IPS DF 19.7 (cell line): ENCODE data around the gene PCDH15.

Source experiments
- DNase-seq: peaks from one replicate; pipeline ENCODE4 v3.0.0-alpha.2; 2013; ENCODE audit warnings: low read depth, low spot score

Gene PCDH15

DNA sequence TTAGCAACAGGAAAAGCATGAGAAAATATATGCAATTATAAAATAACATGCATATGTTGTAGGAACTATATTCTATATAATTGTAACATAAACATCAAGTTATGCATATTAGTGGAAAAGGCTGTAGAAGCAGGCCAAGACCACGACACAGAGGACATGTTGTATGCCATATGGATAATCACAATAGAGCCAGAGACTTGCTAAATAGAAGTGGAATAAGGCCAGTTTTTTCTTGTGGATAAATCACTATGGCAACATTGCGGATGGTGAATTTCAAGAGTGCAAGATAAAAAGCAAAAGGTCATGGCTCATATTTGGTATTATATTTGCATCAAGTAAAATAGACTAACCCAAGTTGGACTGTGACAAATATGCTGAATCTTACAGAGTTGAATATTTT lies 93.0 kb downstream of the PCDH15 start:
- no peak for DNase-seq

DNA sequence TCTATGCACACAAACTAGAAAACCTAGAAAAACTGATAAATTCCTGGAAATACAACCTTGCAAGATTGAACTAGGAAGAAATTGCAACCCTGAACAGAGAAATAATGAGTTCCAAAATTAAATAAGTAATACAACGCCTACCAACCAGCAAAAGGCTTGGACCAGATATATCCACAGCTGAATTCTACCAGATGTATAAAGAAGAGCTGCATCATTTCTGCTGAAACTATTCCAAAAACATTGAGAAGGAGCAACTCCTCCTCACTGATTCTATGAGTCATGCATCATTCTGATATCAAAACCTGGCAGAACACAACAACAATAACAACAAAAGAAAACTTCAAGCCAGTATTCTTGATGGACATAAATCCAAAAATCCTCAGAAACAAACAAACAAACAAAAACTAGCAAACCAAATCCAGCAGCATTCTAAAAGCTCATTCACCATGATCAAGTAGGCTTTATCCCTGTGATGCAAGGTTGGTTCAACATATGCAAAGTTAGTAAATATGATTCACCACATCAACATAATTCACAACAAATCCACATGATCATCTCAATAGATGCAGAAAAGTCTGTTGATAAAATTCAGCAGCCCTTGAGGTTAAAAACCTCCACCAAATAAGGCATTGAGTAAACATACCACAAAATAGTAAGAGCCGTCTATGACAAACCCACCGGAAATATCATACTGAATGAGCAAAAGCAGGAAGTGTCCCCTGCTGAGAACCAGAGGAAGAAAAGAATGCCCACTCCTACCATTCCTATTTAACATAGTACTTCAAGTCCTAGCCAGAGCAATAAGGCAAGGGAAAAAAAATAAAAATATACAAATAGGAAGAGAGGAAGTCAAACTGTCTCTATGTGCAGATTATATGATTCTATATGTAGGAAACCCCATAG lies 98.2 kb downstream of the PCDH15 start:
- peak; percentile 20 for DNase-seq

GRCh38 chr10:54691331-54691730 lies 109.7 kb downstream of the PCDH15 start:
- no peak for DNase-seq

GRCh38 chr10:54682554-54682953 lies 118.5 kb downstream of the PCDH15 start:
- DNase-seq: no peak

DNA sequence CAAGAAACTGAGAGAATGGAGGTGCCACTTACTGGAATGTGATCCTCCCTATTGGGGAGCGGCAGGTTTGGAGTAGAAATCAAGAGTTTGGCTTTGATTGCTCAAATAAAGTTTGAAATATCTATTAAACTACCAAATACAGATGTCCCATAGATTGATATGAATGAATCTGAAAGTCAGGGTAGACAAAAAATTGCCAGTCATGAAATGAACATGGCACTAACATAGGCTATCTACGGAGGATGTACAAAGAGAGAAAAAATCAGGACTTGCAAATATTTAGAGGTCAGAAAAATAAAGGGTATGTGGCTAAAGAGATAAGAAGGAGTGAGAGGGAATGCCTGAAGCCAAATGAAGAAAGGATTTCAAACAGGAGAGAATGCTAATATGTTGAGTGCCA lies 119.9 kb downstream of the PCDH15 start:
- DNase-seq: no peak

DNA sequence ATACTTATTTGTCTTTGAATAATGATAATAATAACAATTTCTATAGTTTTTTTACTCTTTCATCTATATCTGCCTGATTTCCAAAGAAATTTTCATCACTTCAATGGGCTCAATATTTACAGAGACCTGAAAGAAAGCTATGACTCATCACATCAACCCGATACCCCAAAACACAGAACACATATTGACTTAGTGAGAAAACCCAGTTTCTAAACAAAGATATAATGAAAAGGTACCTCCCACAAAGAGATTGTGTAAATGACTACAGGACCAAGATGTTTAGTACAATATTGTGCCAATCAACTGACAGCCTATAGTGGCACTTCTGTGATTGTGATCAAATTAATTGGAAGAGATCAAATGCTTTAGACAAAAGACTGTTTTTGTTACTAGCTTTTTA lies 133.9 kb downstream of the PCDH15 start:
- no peak for DNase-seq

DNA sequence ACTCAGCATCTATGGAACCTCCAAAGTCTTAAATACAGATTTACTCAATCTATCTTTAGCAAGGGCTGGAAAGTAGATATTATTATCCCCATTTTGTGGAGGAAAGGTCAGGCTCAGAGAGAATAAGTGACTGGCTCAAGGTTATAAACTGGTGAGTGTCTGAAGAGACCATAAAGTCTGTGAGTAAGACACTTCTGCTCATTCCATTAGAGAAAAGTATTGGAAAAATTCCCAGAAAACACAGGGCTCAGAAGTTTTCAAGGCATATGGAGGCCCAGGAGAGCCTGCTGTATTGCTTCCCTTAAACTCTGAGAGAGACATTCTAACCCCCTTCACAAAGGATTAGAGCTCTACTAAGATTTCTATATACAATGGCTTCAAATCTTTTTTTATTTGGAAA lies 134.8 kb downstream of the PCDH15 start:
- no peak for DNase-seq

DNA sequence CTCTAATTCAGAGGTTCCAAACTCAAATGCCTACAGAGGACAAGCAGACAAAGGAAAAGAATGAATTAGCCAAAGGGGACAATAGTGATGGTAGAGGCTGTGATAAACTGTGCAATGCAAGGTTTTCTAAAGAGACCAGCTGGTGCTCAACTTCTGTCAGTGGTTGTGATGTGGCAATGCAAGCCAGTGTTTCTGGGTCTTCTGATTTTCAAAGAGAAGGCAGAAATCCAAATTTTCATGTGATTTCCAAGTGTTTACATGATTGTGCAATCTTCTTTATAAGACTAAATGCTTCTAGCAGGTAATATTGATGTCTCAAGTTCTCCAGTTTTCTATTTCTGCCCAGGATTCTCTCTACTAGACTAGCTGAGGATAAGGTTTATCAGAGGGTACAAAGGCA lies 135.9 kb downstream of the PCDH15 start:
- no peak for DNase-seq

DNA sequence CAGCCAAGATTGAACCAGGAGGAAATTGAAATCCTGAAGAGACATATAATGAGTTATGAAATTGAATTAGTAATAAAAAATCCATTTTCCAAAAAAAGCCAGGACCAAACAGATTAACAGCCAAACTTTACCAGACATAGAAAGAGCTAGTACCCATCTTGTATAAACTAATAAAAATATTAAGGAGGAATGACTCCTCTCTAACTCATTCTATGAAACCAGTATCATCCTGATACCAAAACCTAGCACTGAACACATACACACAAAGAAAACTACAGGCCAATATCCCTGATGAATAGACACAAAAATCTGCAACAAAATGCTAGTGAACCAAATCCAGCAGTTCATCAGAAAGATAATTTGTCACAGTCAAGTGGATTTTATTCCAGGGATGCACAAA lies 140.6 kb downstream of the PCDH15 start:
- no peak for DNase-seq

- DNase-seq: no peak
Measured at GRCh38 chr10:54656643-54657042, 144.4 kb downstream of the PCDH15 start.

DNA sequence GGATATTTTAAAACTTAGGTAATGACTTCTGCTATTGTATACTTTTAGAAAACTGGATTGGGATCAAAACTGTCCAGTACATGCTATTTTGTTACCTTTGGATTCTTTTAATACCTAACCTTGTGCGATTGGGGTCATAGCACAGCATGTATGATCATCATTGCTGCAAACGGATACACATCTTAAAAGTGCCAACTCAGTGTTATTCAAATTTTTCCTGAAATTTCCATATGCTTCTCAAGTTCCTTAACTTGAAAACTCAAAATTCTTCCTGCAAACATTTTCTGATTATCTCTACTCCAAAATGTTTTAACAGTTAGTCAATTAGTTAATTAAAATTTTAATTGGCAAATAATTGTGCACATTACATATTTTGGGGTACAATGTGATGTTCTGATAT lies 147.5 kb downstream of the PCDH15 start:
- DNase-seq: no peak

- DNase-seq: no peak
Measured at GRCh38 chr10:54650547-54650946, 150.5 kb downstream of the PCDH15 start.

GRCh38 chr10:54622017-54622416 lies 179.0 kb downstream of the PCDH15 start:
- DNase-seq: no peak

DNA sequence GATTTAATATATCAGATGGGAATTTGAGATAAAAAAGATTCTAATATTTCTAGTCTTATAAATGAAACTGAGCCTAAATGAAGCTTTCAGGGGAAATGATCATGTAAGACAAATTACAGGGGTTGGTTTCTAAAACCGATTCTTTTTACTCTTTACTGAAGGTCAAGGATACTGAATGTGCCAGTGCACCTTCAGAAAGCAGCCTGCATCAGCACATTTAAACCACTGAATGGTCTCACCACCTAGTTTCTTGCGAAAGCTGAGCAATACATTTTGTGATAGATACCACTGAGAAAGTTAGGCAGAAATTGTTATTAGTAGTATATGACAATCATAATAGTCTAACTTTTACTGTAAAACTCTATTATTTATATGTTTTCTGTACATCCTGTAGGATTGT lies 180.7 kb downstream of the PCDH15 start:
- no peak for DNase-seq

GRCh38 chr10:54614072-54614471 lies 187.0 kb downstream of the PCDH15 start:
- DNase-seq: no peak

GRCh38 chr10:54613162-54613561 lies 187.9 kb downstream of the PCDH15 start:
- DNase-seq: no peak

DNA sequence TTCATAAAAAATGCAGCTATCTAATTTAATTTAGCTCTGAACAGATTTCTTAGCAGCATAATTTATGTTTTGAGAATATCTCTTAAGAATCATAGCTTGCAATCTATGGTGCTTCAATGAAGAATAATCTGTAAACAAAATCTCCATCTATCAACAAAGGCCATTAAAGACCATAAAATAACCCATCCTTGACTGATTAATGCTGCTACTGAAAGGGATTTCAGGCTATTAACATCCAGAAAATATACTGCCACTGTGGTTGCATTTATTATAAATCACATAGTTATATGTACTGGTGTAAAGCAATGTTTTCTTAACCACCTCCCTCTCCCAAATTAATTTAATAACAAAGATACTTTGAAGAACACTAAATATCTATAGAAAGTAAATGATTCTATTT lies 191.6 kb downstream of the PCDH15 start:
- no peak for DNase-seq

DNA sequence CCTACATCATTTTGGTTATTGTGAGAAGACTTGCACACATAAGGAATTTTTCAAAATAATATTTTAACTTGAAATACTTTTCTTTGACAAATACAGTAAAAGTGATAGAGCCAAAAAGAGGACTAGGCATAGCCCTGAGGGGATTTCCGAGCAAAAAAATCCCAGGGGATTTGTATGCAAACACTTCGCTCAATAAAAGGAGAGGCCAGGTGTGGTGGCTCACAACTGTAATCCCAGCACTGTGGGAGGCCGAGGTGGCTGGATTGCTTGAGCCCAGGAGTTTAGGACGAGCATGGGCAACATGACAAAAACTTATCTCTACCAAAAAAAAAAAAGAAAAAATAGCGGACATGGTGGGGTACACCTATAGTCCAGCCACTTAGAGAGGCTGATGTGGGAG lies 193.0 kb downstream of the PCDH15 start:
- DNase-seq: peak; percentile 0

DNA sequence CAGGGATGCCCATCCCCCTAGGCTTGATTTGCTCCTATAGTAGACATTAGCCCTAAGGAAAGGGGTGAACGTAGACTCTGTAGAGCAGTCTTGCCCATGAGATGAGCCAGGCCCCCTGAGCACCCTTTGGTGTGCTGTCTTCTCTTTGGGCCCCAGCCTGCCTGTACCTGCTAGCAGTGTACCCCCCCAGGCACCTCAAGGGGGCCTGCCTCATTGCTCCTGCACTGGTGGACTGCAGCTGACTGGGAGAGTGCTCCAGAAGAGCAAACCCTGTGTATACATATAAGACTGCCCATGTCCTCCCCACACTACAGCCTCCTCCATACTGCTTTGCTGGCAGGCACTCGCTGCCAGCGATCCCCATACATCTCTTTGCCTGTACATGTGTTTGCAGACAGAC lies 206.7 kb downstream of the PCDH15 start:
- no peak for DNase-seq

DNA sequence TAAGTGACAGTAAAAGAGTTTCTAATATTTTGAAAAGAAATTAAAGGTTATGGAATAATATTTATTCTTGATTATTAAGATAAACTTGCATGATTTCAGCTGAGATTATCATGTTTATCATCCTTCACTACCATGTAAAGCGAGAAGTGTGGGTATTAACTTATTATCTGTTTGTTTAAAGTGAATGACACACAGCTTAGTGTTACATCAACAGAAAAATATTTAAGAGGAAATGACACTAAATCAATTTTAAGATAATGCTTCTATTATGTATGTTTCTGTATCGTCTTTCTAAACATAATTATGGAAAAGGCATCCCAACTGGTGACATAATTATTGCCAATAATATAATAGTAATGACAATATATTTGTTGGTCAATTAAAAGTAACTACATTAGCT lies 213.1 kb downstream of the PCDH15 start:
- no peak for DNase-seq

GRCh38 chr10:54585572-54585971 lies 215.5 kb downstream of the PCDH15 start:
- no peak for DNase-seq

DNA sequence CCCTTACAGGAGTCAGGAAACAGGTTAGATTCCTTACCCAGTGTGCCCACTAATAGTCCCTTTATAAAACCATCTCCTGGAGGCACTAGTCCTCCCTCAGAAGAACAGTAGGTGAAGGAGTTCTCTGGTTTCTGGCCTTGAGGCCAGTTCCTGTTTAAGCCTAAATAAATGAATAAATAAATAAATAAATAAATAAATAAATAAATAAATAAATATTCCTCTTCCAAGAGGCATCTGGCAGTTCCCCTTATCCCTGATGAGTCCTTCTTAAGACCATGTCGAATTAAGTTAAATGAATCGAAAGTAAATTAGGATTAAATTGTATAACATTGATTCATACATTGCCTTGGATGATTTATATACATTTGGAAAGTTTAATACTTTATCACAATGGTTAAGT lies 223.3 kb downstream of the PCDH15 start:
- no peak for DNase-seq

DNA sequence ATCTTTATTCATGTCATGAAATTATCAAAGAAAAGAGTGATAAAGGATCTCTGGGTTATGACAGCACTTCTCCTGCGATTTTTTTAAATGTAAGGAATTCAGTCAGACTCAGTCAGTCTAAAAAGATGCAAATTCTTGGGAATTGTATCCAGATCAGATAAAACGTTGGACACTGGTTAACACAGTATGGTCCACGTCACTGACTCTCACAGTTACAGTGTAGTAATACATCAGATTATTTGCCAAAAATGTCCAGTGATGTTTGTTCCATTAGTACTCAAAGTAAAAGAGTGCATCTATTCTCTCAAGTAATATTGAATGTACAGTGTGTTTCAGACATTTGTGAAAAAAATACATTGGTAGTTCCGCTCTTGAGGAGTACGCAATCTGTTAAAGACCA lies 224.5 kb downstream of the PCDH15 start:
- DNase-seq: no peak

DNA sequence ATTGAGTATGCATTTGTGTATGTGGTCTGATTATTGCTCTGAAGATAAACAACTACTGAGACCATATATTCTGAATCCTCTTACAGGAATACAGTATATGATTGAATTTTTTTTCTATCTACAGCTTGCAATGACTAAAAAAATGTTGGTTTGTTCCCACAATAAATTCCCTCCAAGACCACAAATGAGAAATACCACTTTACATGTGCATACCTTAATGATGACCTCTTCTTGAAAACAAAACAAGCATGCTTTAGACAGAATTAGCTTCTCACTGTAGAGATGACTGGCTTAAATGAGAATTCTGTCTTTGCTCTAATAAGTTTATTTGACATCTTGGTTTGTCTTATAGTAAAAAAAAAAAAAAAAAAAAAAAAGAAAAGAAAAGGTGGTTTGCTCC lies 241.5 kb downstream of the PCDH15 start:
- DNase-seq: no peak
